Fibroblast of lung (primary cell): ENCODE results near the gene COL11A1.

Experiments
- CTCF ChIP-seq, 2 donors: IDR thresholded peaks in 1 of 2; conservative IDR thresholded peaks in 1 of 2; 1 replicate in 1 of 2; 2 replicates in 1 of 2; pipeline ENCODE4 v1.5.1; 2011 to 2012; ENCODE audit warnings: low read length in 2 of 2, control low read depth in 1 of 2, inconsistent platforms in 1 of 2, low read depth in 1 of 2, mild to moderate bottlenecking in 1 of 2
- EZH2 ChIP-seq: IDR thresholded peaks from 2 replicates; pipeline ENCODE4 v1.5.1; 2012; ENCODE audit warnings: low read length, control low read depth, mild to moderate bottlenecking; ENCODE audit errors: missing control alignments

- no peak for TF ChIP-seq CTCF (conservative IDR thresholded peaks at IDR 0.05 in 1 of 2, IDR thresholded peaks at IDR 0.05 in 1 of 2; ENCODE audit: low read depth in 1 of 2, low read length in 2 of 2)
- TF ChIP-seq EZH2, result no peak
Observed at GRCh38 chr1:102872097-102872496, 236.2 kb downstream of the COL11A1 start.
